NB4 (cell line): ENCODE data around the gene IL22.

Source experiments
- DNase-seq: peaks from one replicate; pipeline ENCODE4 v3.0.0; 2010; ENCODE audit warnings: low read depth
- H3K4me3 ChIP-seq: one replicate; pipeline ENCODE4 v1.5.1; 2011; ENCODE audit warnings: mild to moderate bottlenecking, low read depth, low read length, moderate library complexity
- CTCF ChIP-seq: IDR thresholded peaks from one replicate; pipeline ENCODE4 v1.5.1; 2012; ENCODE audit warnings: low read depth, low read length
- MYC ChIP-seq: IDR thresholded peaks from 2 replicates; pipeline ENCODE4 v1.6.1; 2011; ENCODE audit warnings: low read depth, low read length
- POLR2A ChIP-seq: IDR thresholded peaks from 2 replicates; pipeline ENCODE4 v1.6.1; 2011; ENCODE audit warnings: mild to moderate bottlenecking; ENCODE audit not compliant: insufficient read length; ENCODE audit errors: extremely low read depth
- TF ChIP-seq, protein P1 (sequence below): IDR thresholded peaks from 2 replicates; pipeline ENCODE4 v1.6.1; 2011; ENCODE audit warnings: low read depth, low read length

The IL22 gene

GRCh38 chr12:68198507-68199086, 54.8 kb downstream of the IL22 start:
- no peak for DNase-seq
- TF ChIP-seq, protein P1, sequence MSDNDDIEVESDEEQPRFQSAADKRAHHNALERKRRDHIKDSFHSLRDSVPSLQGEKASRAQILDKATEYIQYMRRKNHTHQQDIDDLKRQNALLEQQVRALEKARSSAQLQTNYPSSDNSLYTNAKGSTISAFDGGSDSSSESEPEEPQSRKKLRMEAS: no peak
- no peak for TF ChIP-seq CTCF
- TF ChIP-seq POLR2A: no peak
- no peak for TF ChIP-seq MYC
- no peak overlapping the region for H3K4me3 ChIP-seq
